ENCODE measurements around the gene ETS1. TPM values are rescaled to one million over a fixed set of nuclear protein-coding genes. Genes with fewer than 3 reads are reported as not detected.

ETS1 gene
- total RNA-seq, 1 donor from 2014 or later = 488 TPM

GRCh38 chr11:128619540-128620308 lies 32.4 kb upstream of the ETS1 start:
- intact Hi-C loops (cut with micrococcal nuclease) = no loop called here

GRCh38 chr11:128619007-128619406 lies 31.6 kb upstream of the ETS1 start:
- intact Hi-C loops (cut with micrococcal nuclease) = no loop called here

- intact Hi-C loops (cut with micrococcal nuclease) = no loop called here
Observed at GRCh38 chr11:128618603-128619002, 31.2 kb upstream of the ETS1 start.

GRCh38 chr11:128616161-128616560 lies 28.8 kb upstream of the ETS1 start:
- intact Hi-C loops (cut with micrococcal nuclease) = no loop called here

- intact Hi-C loops (cut with micrococcal nuclease) = no loop called here
Observed at GRCh38 chr11:128615612-128616011, 28.3 kb upstream of the ETS1 start.

- intact Hi-C loops (cut with micrococcal nuclease) = no loop called here
Observed at GRCh38 chr11:128615076-128615475, 27.7 kb upstream of the ETS1 start.

- intact Hi-C loops (cut with micrococcal nuclease) = no loop called here
Observed at GRCh38 chr11:128614026-128614425, 26.7 kb upstream of the ETS1 start.

GRCh38 chr11:128613300-128613995 lies 26.1 kb upstream of the ETS1 start:
- intact Hi-C loops (cut with micrococcal nuclease) = no loop called here

GRCh38 chr11:128610721-128611617 lies 23.6 kb upstream of the ETS1 start:
- intact Hi-C loops (cut with micrococcal nuclease) = no loop called here

GRCh38 chr11:128609785-128610184 lies 22.4 kb upstream of the ETS1 start:
- intact Hi-C loops (cut with micrococcal nuclease) = no loop called here

GRCh38 chr11:128608746-128609407 lies 21.5 kb upstream of the ETS1 start:
- intact Hi-C loops (cut with micrococcal nuclease) = no loop called here

- intact Hi-C loops (cut with micrococcal nuclease) = no loop called here
Observed at GRCh38 chr11:128607819-128608218, 20.5 kb upstream of the ETS1 start.

- intact Hi-C loops (cut with micrococcal nuclease) = no loop called here
Observed at GRCh38 chr11:128604723-128605122, 17.4 kb upstream of the ETS1 start.

- intact Hi-C loops (cut with micrococcal nuclease) = no loop called here
Observed at GRCh38 chr11:128603752-128604414, 16.5 kb upstream of the ETS1 start.

- intact Hi-C loops (cut with micrococcal nuclease) = no loop called here
Observed at GRCh38 chr11:128603003-128603696, 15.8 kb upstream of the ETS1 start.

GRCh38 chr11:128599729-128600128 lies 12.4 kb upstream of the ETS1 start:
- intact Hi-C loops (cut with micrococcal nuclease) = no loop called here

GRCh38 chr11:128598506-128599150 lies 11.3 kb upstream of the ETS1 start:
- intact Hi-C loops (cut with micrococcal nuclease) = no loop called here

GRCh38 chr11:128598096-128598495 lies 10.7 kb upstream of the ETS1 start:
- intact Hi-C loops (cut with micrococcal nuclease) = no loop called here

- intact Hi-C loops (cut with micrococcal nuclease) = no loop called here
Observed at GRCh38 chr11:128597209-128597608, 9.9 kb upstream of the ETS1 start.

GRCh38 chr11:128596250-128596649 lies 8.9 kb upstream of the ETS1 start:
- intact Hi-C loops (cut with micrococcal nuclease) = no loop called here
